ENCODE results near the gene HTT. TPM values are rescaled to one million over a fixed set of nuclear protein-coding genes. Genes with fewer than 3 reads are reported as not detected.

The HTT gene
- total RNA-seq, 2 experiments from 2014 or later, result 56.9 to 62.6 TPM

GRCh38 chr4:3168029-3168428 lies 93.5 kb downstream of the HTT start:
- Histone ChIP-seq H3K4me3 (ENCODE audit: low read length) (no peak overlapping the region), H3K4me1 (ENCODE audit: insufficient read depth, low read length) (no peaks in the 10 kb centered on the region), H3K9me3 (ENCODE audit: control insufficient read depth in 1 of 2, insufficient read depth in 1 of 2, low read length in 2 of 2) (no peaks in the 10 kb centered on the region), H3K27me3 (ENCODE audit: control insufficient read depth in 1 of 2, insufficient read depth in 2 of 2, low read length in 2 of 2) (no peaks in the 10 kb centered on the region), H3K27ac (ENCODE audit: low read depth in 1 of 2, low read length in 2 of 2) (no peak overlapping the region), H3K36me3 (ENCODE audit: insufficient read depth, low read length) (peaks cover 29% of the 10 kb centered on the region)
- H3K27ac Mint-ChIP-seq, result no peak overlapping the region
- ChIA-PET POLR2A (no interaction called here), CTCF (no interaction called here)
- H3K9me3 Mint-ChIP-seq, result peaks cover 5% of the 10 kb centered on the region
- H3K27me3 Mint-ChIP-seq, result no peaks in the 10 kb centered on the region
- ATAC-seq (ENCODE audit: poor library complexity) (no peak), DNase-seq (no peak)
- H3K4me3 Mint-ChIP-seq, result no peak overlapping the region
- H3K36me3 Mint-ChIP-seq (ENCODE audit: low read depth), result peaks cover 94% of the 10 kb centered on the region
- H3K4me1 Mint-ChIP-seq (ENCODE audit: low read depth), result peaks cover 24% of the 10 kb centered on the region
- TF ChIP-seq CTCF (IDR thresholded peaks at IDR 0.05), result no peak
- intact Hi-C loops (cut with DNase I, micrococcal nuclease), result no loop called here

GRCh38 chr4:3174371-3175338 lies 100.2 kb downstream of the HTT start:
- Mint-ChIP-seq H3K36me3 (ENCODE audit: low read depth) (peaks cover 96% of the 10 kb centered on the region), H3K4me3 (no peak overlapping the region), H3K9me3 (no peaks in the 10 kb centered on the region), H3K27me3 (no peaks in the 10 kb centered on the region), H3K4me1 (ENCODE audit: low read depth) (no peaks in the 10 kb centered on the region), H3K27ac (no peak overlapping the region)
- TF ChIP-seq CTCF (IDR thresholded peaks at IDR 0.05), result no peak
- Histone ChIP-seq H3K4me3 (ENCODE audit: low read length) (no peak overlapping the region), H3K27me3 (ENCODE audit: control insufficient read depth in 1 of 2, insufficient read depth in 2 of 2, low read length in 2 of 2) (no peaks in the 10 kb centered on the region), H3K9me3 (ENCODE audit: control insufficient read depth in 1 of 2, insufficient read depth in 1 of 2, low read length in 2 of 2) (no peaks in the 10 kb centered on the region), H3K4me1 (ENCODE audit: insufficient read depth, low read length) (no peaks in the 10 kb centered on the region), H3K27ac (ENCODE audit: low read depth in 1 of 2, low read length in 2 of 2) (no peak overlapping the region), H3K36me3 (ENCODE audit: insufficient read depth, low read length) (peaks cover 70% of the 10 kb centered on the region)
- intact Hi-C loops (cut with DNase I, micrococcal nuclease), result no loop called here
- ChIA-PET CTCF (no interaction called here), POLR2A (no interaction called here)
- ATAC-seq (ENCODE audit: poor library complexity) (no peak), DNase-seq (peak in 1 of 14 experiments; percentile 23)

- no peak for DNase-seq
- no peak overlapping the region for H3K27ac Mint-ChIP-seq
- H3K36me3 ChIP-seq (ENCODE audit: insufficient read depth, low read length), result peaks cover 78% of the 10 kb centered on the region
- H3K4me1 ChIP-seq (ENCODE audit: insufficient read depth, low read length), result no peaks in the 10 kb centered on the region
- no peak overlapping the region for H3K27ac ChIP-seq (ENCODE audit: low read depth in 1 of 2, low read length in 2 of 2)
- ATAC-seq (ENCODE audit: poor library complexity), result no peak
- no peaks in the 10 kb centered on the region for H3K27me3 ChIP-seq (ENCODE audit: control insufficient read depth in 1 of 2, insufficient read depth in 2 of 2, low read length in 2 of 2)
- no peaks in the 10 kb centered on the region for H3K27me3 Mint-ChIP-seq
- intact Hi-C loops (cut with DNase I, micrococcal nuclease), result no loop called here
- CTCF ChIA-PET, result no interaction called here
- H3K4me3 Mint-ChIP-seq, result no peak overlapping the region
- H3K4me1 Mint-ChIP-seq (ENCODE audit: low read depth), result no peaks in the 10 kb centered on the region
- no peaks in the 10 kb centered on the region for H3K9me3 Mint-ChIP-seq
- H3K36me3 Mint-ChIP-seq (ENCODE audit: low read depth), result peaks cover 95% of the 10 kb centered on the region
- TF ChIP-seq CTCF (IDR thresholded peaks at IDR 0.05), result no peak
- POLR2A ChIA-PET, result no interaction called here
- no peak overlapping the region for H3K4me3 ChIP-seq (ENCODE audit: low read length)
- no peaks in the 10 kb centered on the region for H3K9me3 ChIP-seq (ENCODE audit: control insufficient read depth in 1 of 2, insufficient read depth in 1 of 2, low read length in 2 of 2)
Observed at GRCh38 chr4:3176367-3177229, 102.1 kb downstream of the HTT start.
